Spleen (tissue), 11 donors: ENCODE data around the gene BAIAP2L2. TPM values are rescaled to one million over a fixed set of nuclear protein-coding genes. Genes with fewer than 3 reads are reported as not detected.

Experiments
- DNase-seq: peaks from one replicate; pipeline ENCODE4 v3.0.0-alpha.2; 2020
- H3K27ac ChIP-seq, 8 donors: fragments of 200-600 bp; sonication (generic) in 7 of 8; 1 replicate in 4 of 8; 2 replicates in 4 of 8; pipeline versions ENCODE4 v1.5.0 to v1.8.0; 2016 to 2021; ENCODE audit warnings: inconsistent platforms in 4 of 8, mild to moderate bottlenecking in 4 of 8, moderate library complexity in 1 of 8
- H3K27me3 ChIP-seq, 7 donors: fragments of 200-600 bp; sonication (generic) in 6 of 7; replicated peaks in 1 of 7; 1 replicate in 4 of 7; 2 replicates in 3 of 7; pipeline versions ENCODE4 v1.5.0 to v1.8.0; 2016 to 2021; ENCODE audit warnings: inconsistent platforms in 3 of 7, mild to moderate bottlenecking in 1 of 7
- H3K36me3 ChIP-seq, 6 donors: fragments of 200-600 bp; sonication (generic) in 5 of 6; 1 replicate in 4 of 6; 2 replicates in 2 of 6; pipeline versions ENCODE4 v1.5.0 to v1.8.0; 2016 to 2021; ENCODE audit warnings: inconsistent platforms in 2 of 6
- H3K4me1 ChIP-seq, 6 donors: fragments of 200-600 bp; sonication (generic) in 5 of 6; 1 replicate in 3 of 6; 2 replicates in 3 of 6; pipeline versions ENCODE4 v1.5.0 to v1.8.0; 2016 to 2021; ENCODE audit warnings: inconsistent platforms in 3 of 6
- H3K4me3 ChIP-seq, 8 donors: fragments of 200-600 bp; sonication (generic) in 7 of 8; 1 replicate in 4 of 8; 2 replicates in 4 of 8; pipeline versions ENCODE4 v1.5.0 to v1.8.0; 2016 to 2021; ENCODE audit warnings: inconsistent platforms in 4 of 8, mild to moderate bottlenecking in 4 of 8, moderate library complexity in 2 of 8
- H3K9me3 ChIP-seq, 8 donors: fragments of 200-600 bp; sonication (generic) in 7 of 8; 1 replicate in 4 of 8; 2 replicates in 4 of 8; pipeline versions ENCODE4 v1.5.0 to v1.8.0; 2016 to 2021; ENCODE audit warnings: inconsistent platforms in 4 of 8
- CTCF ChIP-seq, 11 experiments: fragments of 200-600 bp in 7 of 11; fragments of 450-650 bp in 4 of 11; sonication (generic) in 4 of 11; IDR thresholded peaks in 8 of 11; conservative IDR thresholded peaks in 3 of 11; 1 replicate in 7 of 11; 2 replicates in 4 of 11; pipeline versions ENCODE4 v1.4.0 to v1.8.0; 2016 to 2021; ENCODE audit warnings: antibody characterized with exemption in 11 of 11, inconsistent platforms in 4 of 11, mild to moderate bottlenecking in 1 of 11
- POLR2A ChIP-seq, 3 donors: fragments of 450-650 bp; IDR thresholded peaks; one replicate each; pipeline ENCODE4 v1.5.1; 2017; ENCODE audit warnings: antibody characterized with exemption in 3 of 3, mild to moderate bottlenecking in 1 of 3
- POLR2AphosphoS5 ChIP-seq, 3 donors: sonication (generic); formaldehyde crosslinking; IDR thresholded peaks; one replicate each; pipeline ENCODE4 v1.5.1; 2017; ENCODE audit warnings: antibody characterized with exemption in 3 of 3
- WGBS, 5 donors: extraction: QIAGEN DNeasy Blood & Tissue Kit in 3 of 5; methylation state at CpG; one replicate each; pipeline versions ENCODE4 v1.1.5 to v1.1.7; 2013 to 2018; 5-methylcytosine and 5-hydroxymethylcytosine counted together
- intact Hi-C: fragments of 100-400 bp; cut with DNase I; formaldehyde crosslinking; loops from one replicate; pipeline ENCODE4 v1.15.0; 2023; ENCODE audit warnings: low total_unique reads
- polyA plus RNA-seq, 3 donors: library from polyadenylated mRNA; stranded (reverse); fragments of 200-250 nt; gene quantifications; one replicate each; pipeline ENCODE4 v1.2.1, GENCODE V29; 2013
- total RNA-seq, 7 donors: library from RNA; depleted of rRNA in 3 of 7; stranded (reverse); fragments of >200 nt in 3 of 7; fragmentation: NEBNext Ultra II Directional in 4 of 7; extraction: Animal tissue kit (Norgen Biotek cat#: 25700) in 4 of 7; gene quantifications; one replicate each; pipeline versions ENCODE4 v1.1.0 to v1.2.1, GENCODE V29; 2016 to 2021
- donor health status: healthy with polysubstance abuse.
- donor health status: DM: no; HTN: no; CAD: no; lungs with moderate emphysema.
- donor health status: DM: no; HTN: no; CAD: no.
- donor health status: Bipolar disorder and iron deficiency.
- donor health status: healthy.
- donor health status: DM: no; HTN: no; CAD: no.
- donor health status: DM: yes; HTN: yes; CAD: no.

Gene BAIAP2L2
- total and polyA plus RNA-seq, 10 donors, result 0.37 to 3.0 (median 0.91) TPM

- H3K9me3 ChIP-seq, result no peaks in the 10 kb centered on the region
- no peaks in the 10 kb centered on the region for H3K36me3 ChIP-seq
- peaks cover 0 to 36% (median 0%) of the 10 kb centered on the region in 7 donors for H3K27me3 ChIP-seq
- H3K27ac ChIP-seq, result no peak overlapping the region
- H3K4me3 ChIP-seq, result no peak overlapping the region
- DNase-seq, result no peak
- WGBS, 5 donors, result 90 to 97% (median 93%) methylated on average over 5 to 7 of the region's 7 CpGs
- no peak for TF ChIP-seq POLR2A (IDR thresholded peaks at IDR 0.05)
- no peak for TF ChIP-seq POLR2AphosphoS5 (IDR thresholded peaks at IDR 0.05)
- no peak for TF ChIP-seq CTCF (IDR thresholded peaks at IDR 0.05 in 8 of 11, conservative IDR thresholded peaks at IDR 0.05 in 3 of 11)
- intact Hi-C loops, result loop anchor here (5.0 to 10.0 kb wide), 2 partner anchors 302 to 524 kb away; partner anchors contain the start of gene DMC1
- peaks cover 0 to 16% (median 9%) of the 10 kb centered on the region in 6 donors for H3K4me1 ChIP-seq
Measured at GRCh38 chr22:38050720-38051119, 59.8 kb downstream of the BAIAP2L2 start.

DNA sequence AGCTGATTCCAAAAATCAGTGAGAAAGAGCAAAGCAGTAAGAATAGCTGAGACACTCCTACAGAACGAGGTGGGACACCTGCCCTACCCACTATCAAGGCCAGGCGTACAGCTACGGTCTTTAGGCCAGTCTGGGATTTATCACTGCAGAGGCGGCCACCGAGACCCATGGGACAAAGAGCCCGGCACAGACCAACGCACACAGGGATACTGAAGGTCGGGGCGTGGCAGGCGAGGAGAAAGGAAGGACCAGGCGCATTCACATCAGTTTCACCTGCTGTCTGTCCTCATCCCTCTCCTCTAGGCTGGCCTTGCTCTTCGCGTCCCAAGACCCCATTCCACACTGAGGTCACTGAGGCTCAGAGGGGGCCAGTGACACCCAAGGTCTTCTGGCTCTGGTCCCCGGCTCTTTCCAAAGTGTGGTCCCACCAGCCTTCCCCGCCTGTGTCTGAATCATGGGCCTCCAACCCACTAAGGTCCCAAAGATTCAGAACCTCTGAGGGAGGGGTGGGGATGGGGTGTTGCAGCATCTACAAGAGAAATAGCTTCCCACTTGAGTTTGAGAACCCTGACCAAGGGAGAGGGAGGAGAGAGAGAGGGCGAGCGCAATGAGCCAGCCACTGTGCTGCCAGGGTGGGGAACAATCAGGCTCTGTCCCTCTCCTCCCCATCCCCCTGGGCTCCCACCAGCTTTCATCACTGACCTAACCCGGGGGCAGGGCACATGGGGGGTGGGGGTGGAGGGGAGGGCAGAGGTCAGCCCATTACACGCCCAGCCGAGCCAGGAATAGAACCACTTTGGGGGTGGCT lies 60.5 kb downstream of the BAIAP2L2 start:
- DNase-seq, result no peak
- peaks cover 0 to 16% (median 9%) of the 10 kb centered on the region in 6 donors for H3K4me1 ChIP-seq
- no peaks in the 10 kb centered on the region for H3K9me3 ChIP-seq
- H3K27ac ChIP-seq, result no peak overlapping the region
- WGBS, 5 donors, result 79 to 93% (median 84%) methylated on average over 20 of the region's 20 CpGs
- H3K36me3 ChIP-seq, result no peaks in the 10 kb centered on the region
- no peak for TF ChIP-seq POLR2A (IDR thresholded peaks at IDR 0.05)
- no peak for TF ChIP-seq POLR2AphosphoS5 (IDR thresholded peaks at IDR 0.05)
- TF ChIP-seq CTCF (IDR thresholded peaks at IDR 0.05 in 8 of 11, conservative IDR thresholded peaks at IDR 0.05 in 3 of 11), result no peak
- intact Hi-C loops, result loop anchor here (5.0 to 10.0 kb wide), 2 partner anchors 302 to 525 kb away; partner anchors contain the start of gene DMC1
- no peak overlapping the region for H3K4me3 ChIP-seq
- H3K27me3 ChIP-seq, result peaks cover 0 to 36% (median 0%) of the 10 kb centered on the region in 7 donors

GRCh38 chr22:38046070-38046748 lies 64.3 kb downstream of the BAIAP2L2 start:
- intact Hi-C loops, result no loop called here

More at GRCh38 chr22:38046070-38046748, 64.3 kb downstream of the BAIAP2L2 start:
- no peaks in the 10 kb centered on the region for H3K9me3 ChIP-seq
- no peak overlapping the region for H3K4me3 ChIP-seq
- H3K4me1 ChIP-seq, result peaks cover 0 to 17% (median 4%) of the 10 kb centered on the region in 6 donors
- WGBS, 5 donors, result 68 to 85% (median 78%) methylated on average over 5 to 14 of the region's 14 CpGs
- DNase-seq, result no peak
- H3K36me3 ChIP-seq, result no peaks in the 10 kb centered on the region
- TF ChIP-seq POLR2A (IDR thresholded peaks at IDR 0.05) (no peak), CTCF (IDR thresholded peaks at IDR 0.05 in 8 of 11, conservative IDR thresholded peaks at IDR 0.05 in 3 of 11) (no peak), POLR2AphosphoS5 (IDR thresholded peaks at IDR 0.05) (no peak)
- H3K27ac ChIP-seq, result no peak overlapping the region
- H3K27me3 ChIP-seq, result peaks cover 0 to 21% (median 0%) of the 10 kb centered on the region in 7 donors
